Measurements from ENCODE around the gene TSPAN18. TPM values are rescaled to one million over a fixed set of nuclear protein-coding genes. Genes with fewer than 3 reads are reported as not detected.

The TSPAN18 gene
- total and polyA plus RNA-seq, 2 donors, result 2.2 to 2.6 TPM

DNA sequence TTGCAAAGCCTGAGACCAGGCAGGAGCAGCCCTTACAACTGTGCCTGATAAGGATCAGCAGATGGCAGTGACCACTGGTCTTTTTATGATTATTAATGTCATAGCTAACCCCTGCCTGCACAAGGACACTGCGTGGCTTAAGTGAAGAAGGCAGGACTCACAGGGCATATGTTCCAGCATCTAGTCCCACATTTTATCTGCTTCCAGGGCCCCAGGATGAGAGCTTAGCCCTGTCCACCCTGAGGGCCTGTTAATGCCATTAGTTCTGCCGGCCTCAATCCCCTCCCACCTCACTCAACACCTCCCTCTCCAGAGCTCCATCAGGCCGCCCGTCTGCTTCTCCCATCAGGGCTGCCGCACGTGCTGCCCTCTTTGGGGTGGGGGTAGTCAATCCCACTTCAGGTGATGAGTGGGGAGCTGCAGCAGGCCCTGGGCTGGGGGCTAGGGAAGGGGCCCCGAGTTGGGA is 33.1 kb upstream of the TSPAN18 start:
- no peak overlapping the region for H3K27ac ChIP-seq (ENCODE audit: low read depth in 1 of 2, low read length in 1 of 2)
- H3K4me3 ChIP-seq (ENCODE audit: low read length in 2 of 2), result no peak overlapping the region
- no peaks in the 10 kb centered on the region for H3K36me3 ChIP-seq (ENCODE audit: control insufficient read depth in 2 of 2, insufficient read depth in 2 of 2, low read length in 1 of 2)
- H3K27me3 ChIP-seq (ENCODE audit: control insufficient read depth in 2 of 2, insufficient read depth in 1 of 2, low read length in 1 of 2), result no peaks in the 10 kb centered on the region
- DNase-seq (ENCODE audit: low read depth in 6 of 9, low spot score in 9 of 9), result no peak
- no peaks in the 10 kb centered on the region for H3K9me3 ChIP-seq (ENCODE audit: control insufficient read depth in 2 of 2, insufficient read depth in 1 of 2, low read length in 1 of 2)
- WGBS, result 96% methylated on average over 7 of the region's 7 CpGs
- H3K4me1 ChIP-seq (ENCODE audit: control insufficient read depth in 2 of 2, insufficient read depth in 2 of 2, low read length in 2 of 2), result no peaks in the 10 kb centered on the region

DNA sequence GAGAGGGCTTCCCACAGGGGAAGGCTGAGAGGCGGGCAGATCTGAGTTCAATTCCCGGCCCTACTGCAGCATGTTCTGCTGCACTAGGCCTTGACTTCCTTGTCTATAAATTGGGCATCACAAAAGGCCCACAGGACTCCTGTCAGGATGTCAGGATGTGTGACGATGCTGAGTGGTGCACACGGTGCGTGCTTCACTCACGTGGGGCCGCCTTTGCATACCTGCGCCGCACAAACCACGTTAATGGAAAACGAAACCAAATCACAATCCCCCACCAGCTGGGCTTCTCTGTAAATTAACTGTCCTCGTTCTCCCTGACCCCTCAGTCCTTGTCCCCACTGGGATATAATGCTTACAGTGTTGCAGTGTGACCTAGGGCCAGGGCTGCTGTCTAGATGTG is 32.3 kb upstream of the TSPAN18 start:
- Histone ChIP-seq H3K4me3 (ENCODE audit: low read length in 2 of 2) (no peak overlapping the region), H3K9me3 (ENCODE audit: control insufficient read depth in 2 of 2, insufficient read depth in 1 of 2, low read length in 1 of 2) (no peaks in the 10 kb centered on the region), H3K27ac (ENCODE audit: low read depth in 1 of 2, low read length in 1 of 2) (no peak overlapping the region), H3K36me3 (ENCODE audit: control insufficient read depth in 2 of 2, insufficient read depth in 2 of 2, low read length in 1 of 2) (no peaks in the 10 kb centered on the region), H3K4me1 (ENCODE audit: control insufficient read depth in 2 of 2, insufficient read depth in 2 of 2, low read length in 2 of 2) (no peaks in the 10 kb centered on the region), H3K27me3 (ENCODE audit: control insufficient read depth in 2 of 2, insufficient read depth in 1 of 2, low read length in 1 of 2) (no peaks in the 10 kb centered on the region)
- DNase-seq (ENCODE audit: low read depth in 6 of 9, low spot score in 9 of 9), result no peak
- WGBS, result 85% methylated on average over 12 of the region's 12 CpGs

DNA sequence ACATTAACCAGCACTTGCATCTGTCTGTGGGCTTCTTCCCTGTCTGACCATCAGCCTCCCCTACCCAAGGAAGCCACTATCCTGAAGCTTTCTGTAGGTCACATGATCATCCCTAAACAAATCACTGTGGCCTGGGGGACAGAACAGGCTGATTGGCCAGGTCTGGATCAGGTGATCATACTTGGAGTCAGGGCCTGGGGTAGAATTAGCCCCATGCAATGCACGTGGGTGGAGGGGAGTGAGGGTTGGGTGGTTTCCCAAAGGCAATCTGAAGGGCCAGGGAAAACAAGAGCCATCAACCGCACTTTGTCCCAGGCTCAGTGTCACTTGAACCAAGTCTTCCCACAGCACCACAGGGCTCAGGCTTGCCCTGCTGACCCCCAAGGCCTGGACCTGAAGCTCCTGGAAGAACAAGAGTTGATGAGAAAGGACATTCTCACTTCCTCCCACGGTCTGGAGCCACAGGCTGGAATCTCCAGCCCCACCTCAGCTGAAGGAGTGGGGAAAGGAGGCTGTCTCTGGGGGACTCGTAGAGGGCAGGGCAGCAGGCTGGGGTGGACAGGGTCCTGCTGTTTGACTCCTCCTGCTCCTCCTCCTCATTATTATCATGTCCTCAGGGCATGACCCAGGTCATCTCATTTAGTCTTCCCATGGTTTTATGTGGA is 31.5 kb upstream of the TSPAN18 start:
- Histone ChIP-seq H3K27me3 (ENCODE audit: control insufficient read depth in 2 of 2, insufficient read depth in 1 of 2, low read length in 1 of 2) (no peaks in the 10 kb centered on the region), H3K4me1 (ENCODE audit: control insufficient read depth in 2 of 2, insufficient read depth in 2 of 2, low read length in 2 of 2) (no peaks in the 10 kb centered on the region), H3K9me3 (ENCODE audit: control insufficient read depth in 2 of 2, insufficient read depth in 1 of 2, low read length in 1 of 2) (no peaks in the 10 kb centered on the region), H3K4me3 (ENCODE audit: low read length in 2 of 2) (no peak overlapping the region), H3K36me3 (ENCODE audit: control insufficient read depth in 2 of 2, insufficient read depth in 2 of 2, low read length in 1 of 2) (no peaks in the 10 kb centered on the region), H3K27ac (ENCODE audit: low read depth in 1 of 2, low read length in 1 of 2) (no peak overlapping the region)
- DNase-seq (ENCODE audit: low read depth in 6 of 9, low spot score in 9 of 9), result no peak
- WGBS, result 90% methylated on average over 4 of the region's 4 CpGs

DNA sequence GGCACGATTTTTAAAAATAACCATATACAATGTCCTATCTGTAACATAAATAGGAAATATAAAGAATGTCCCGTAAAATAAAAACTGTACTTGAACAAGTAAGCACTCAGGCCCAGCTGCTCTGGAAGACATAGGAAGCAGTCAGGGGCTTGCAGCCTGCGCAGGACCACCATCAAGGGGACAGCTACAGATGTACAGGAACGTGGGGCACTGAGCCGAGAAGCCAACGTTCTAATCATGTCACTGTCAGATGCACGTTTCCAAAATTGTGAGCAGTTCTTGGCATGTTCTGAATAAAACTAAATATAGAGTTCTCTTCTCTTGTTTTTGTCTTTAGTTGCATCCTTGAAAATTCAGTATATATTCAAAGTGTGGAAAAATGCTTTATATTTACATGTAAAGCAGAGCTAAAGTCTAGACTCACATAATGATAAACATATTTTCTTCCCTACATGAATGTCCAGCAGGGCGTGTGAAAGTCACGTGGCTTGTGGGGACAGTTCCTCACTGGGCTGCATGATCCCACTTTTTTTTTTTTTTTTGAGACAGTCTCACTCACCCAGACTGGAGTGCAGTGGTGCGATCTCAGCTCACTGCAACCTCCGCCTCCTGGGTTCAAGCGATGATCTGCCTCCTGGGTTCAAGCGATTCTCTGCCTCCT is 28.4 kb upstream of the TSPAN18 start:
- H3K27me3 ChIP-seq (ENCODE audit: control insufficient read depth in 2 of 2, insufficient read depth in 1 of 2, low read length in 1 of 2), result peaks cover 0 to 7% of the 10 kb centered on the region in 2 donors
- no peak overlapping the region for H3K27ac ChIP-seq (ENCODE audit: low read depth in 1 of 2, low read length in 1 of 2)
- 96% methylated on average over 13 of the region's 13 CpGs for WGBS
- no peaks in the 10 kb centered on the region for H3K9me3 ChIP-seq (ENCODE audit: control insufficient read depth in 2 of 2, insufficient read depth in 1 of 2, low read length in 1 of 2)
- H3K4me1 ChIP-seq (ENCODE audit: control insufficient read depth in 2 of 2, insufficient read depth in 2 of 2, low read length in 2 of 2), result no peaks in the 10 kb centered on the region
- no peak overlapping the region for H3K4me3 ChIP-seq (ENCODE audit: low read length in 2 of 2)
- H3K36me3 ChIP-seq (ENCODE audit: control insufficient read depth in 2 of 2, insufficient read depth in 2 of 2, low read length in 1 of 2), result no peaks in the 10 kb centered on the region
- DNase-seq (ENCODE audit: low read depth in 6 of 9, low spot score in 9 of 9), result no peak

DNA sequence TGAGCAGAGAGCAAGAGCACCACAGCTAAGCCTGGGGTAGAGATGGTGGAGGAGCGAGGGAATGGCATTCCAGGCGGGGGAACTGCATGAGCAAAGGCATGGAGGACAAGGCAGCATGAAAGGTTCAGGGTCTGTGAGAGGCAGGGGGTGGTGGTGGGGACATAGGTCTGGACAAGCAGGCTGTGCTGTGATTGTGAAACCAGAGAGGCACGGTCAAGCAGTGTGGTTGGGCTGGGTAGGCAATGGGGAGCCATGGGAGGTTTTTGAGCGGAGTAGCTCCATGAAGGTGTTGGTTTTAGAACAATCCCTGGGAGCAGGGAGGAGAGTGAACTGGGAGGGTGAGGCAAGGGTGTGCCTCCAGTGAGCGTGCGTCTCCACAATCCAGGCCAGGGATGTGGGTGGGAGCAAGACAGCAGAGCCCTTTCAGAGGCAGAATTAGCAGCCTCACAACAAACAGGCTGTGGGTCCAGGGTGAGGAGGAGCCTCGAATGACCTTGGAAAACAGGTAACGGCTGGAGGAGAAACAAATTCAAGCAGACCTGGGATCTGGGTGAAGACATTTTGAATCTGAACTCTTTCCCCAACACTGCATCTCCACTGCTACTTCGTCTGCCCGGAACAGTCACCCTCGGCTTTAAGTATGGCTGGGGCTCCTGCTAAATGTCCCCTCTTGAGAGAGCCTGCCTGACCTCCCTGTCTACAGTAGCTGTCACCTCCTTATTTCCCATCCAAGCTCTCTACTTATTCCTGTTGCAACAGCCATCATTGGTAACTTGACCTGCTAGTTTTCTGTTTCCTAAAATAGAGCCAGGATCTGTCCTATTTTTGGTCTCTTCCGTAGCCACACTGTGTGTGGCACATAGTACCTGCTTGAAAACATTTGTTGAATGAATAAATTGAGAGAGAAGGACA is 27.0 kb upstream of the TSPAN18 start:
- no peak overlapping the region for H3K27ac ChIP-seq (ENCODE audit: low read depth in 1 of 2, low read length in 1 of 2)
- WGBS, result 93% methylated on average over 12 of the region's 12 CpGs
- no peak overlapping the region for H3K4me3 ChIP-seq (ENCODE audit: low read length in 2 of 2)
- peaks cover 0 to 7% of the 10 kb centered on the region in 2 donors for H3K27me3 ChIP-seq (ENCODE audit: control insufficient read depth in 2 of 2, insufficient read depth in 1 of 2, low read length in 1 of 2)
- DNase-seq (ENCODE audit: low read depth in 6 of 9, low spot score in 9 of 9), result no peak
- no peaks in the 10 kb centered on the region for H3K9me3 ChIP-seq (ENCODE audit: control insufficient read depth in 2 of 2, insufficient read depth in 1 of 2, low read length in 1 of 2)
- H3K4me1 ChIP-seq (ENCODE audit: control insufficient read depth in 2 of 2, insufficient read depth in 2 of 2, low read length in 2 of 2), result no peaks in the 10 kb centered on the region
- H3K36me3 ChIP-seq (ENCODE audit: control insufficient read depth in 2 of 2, insufficient read depth in 2 of 2, low read length in 1 of 2), result no peaks in the 10 kb centered on the region

DNA sequence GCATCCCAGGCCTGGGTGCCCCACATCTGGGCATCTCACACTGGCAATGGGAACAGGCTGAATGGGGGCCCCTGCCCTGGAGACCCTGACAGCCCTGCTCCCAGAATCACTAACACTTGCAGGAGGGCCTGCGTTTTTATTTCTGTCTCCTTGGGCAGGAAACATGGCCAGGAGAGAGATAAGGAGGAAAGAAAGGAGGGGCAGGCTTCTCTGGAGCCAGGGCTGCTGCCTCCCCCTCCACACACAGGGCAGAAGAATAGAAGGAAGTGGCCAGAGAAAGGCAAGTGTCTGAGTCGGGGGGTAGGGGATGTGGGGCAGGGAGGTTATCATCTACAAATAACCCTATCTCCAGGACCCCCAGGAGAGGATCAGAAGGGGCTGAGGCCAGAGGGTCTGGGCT is 25.5 kb upstream of the TSPAN18 start:
- Histone ChIP-seq H3K27me3 (ENCODE audit: control insufficient read depth in 2 of 2, insufficient read depth in 1 of 2, low read length in 1 of 2) (peaks cover 0 to 7% of the 10 kb centered on the region in 2 donors), H3K36me3 (ENCODE audit: control insufficient read depth in 2 of 2, insufficient read depth in 2 of 2, low read length in 1 of 2) (no peaks in the 10 kb centered on the region), H3K4me1 (ENCODE audit: control insufficient read depth in 2 of 2, insufficient read depth in 2 of 2, low read length in 2 of 2) (no peaks in the 10 kb centered on the region), H3K27ac (ENCODE audit: low read depth in 1 of 2, low read length in 1 of 2) (no peak overlapping the region), H3K9me3 (ENCODE audit: control insufficient read depth in 2 of 2, insufficient read depth in 1 of 2, low read length in 1 of 2) (no peaks in the 10 kb centered on the region), H3K4me3 (ENCODE audit: low read length in 2 of 2) (no peak overlapping the region)
- DNase-seq (ENCODE audit: low read depth in 6 of 9, low spot score in 9 of 9), result no peak
- 11% methylated on average over 2 of the region's 2 CpGs for WGBS

DNA sequence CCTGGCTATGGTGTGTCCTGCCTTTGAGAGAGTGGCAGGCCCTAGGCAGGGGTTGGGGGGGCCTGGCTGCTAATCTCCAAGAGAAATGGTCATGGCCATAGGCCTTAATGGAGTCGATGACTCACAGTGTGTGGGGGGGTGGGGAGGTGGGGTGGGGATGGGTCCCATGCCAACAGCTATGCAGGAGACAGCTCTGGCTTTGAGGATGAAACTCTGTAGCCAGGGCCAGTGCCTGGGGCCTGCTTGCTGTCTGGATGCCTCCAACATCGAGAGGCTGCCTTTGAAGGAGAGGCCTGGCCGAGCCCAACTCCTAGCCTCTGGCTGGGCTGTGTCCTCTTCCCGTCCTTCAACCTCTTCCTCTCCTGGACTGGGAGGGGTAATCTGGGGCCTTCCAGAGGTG is 23.9 kb upstream of the TSPAN18 start:
- WGBS, result 95% methylated on average over 4 of the region's 4 CpGs
- peaks cover 0 to 7% of the 10 kb centered on the region in 2 donors for H3K27me3 ChIP-seq (ENCODE audit: control insufficient read depth in 2 of 2, insufficient read depth in 1 of 2, low read length in 1 of 2)
- H3K4me1 ChIP-seq (ENCODE audit: control insufficient read depth in 2 of 2, insufficient read depth in 2 of 2, low read length in 2 of 2), result no peaks in the 10 kb centered on the region
- no peak overlapping the region for H3K27ac ChIP-seq (ENCODE audit: low read depth in 1 of 2, low read length in 1 of 2)
- DNase-seq (ENCODE audit: low read depth in 6 of 9, low spot score in 9 of 9), result no peak
- H3K36me3 ChIP-seq (ENCODE audit: control insufficient read depth in 2 of 2, insufficient read depth in 2 of 2, low read length in 1 of 2), result no peaks in the 10 kb centered on the region
- no peak overlapping the region for H3K4me3 ChIP-seq (ENCODE audit: low read length in 2 of 2)
- no peaks in the 10 kb centered on the region for H3K9me3 ChIP-seq (ENCODE audit: control insufficient read depth in 2 of 2, insufficient read depth in 1 of 2, low read length in 1 of 2)

DNA sequence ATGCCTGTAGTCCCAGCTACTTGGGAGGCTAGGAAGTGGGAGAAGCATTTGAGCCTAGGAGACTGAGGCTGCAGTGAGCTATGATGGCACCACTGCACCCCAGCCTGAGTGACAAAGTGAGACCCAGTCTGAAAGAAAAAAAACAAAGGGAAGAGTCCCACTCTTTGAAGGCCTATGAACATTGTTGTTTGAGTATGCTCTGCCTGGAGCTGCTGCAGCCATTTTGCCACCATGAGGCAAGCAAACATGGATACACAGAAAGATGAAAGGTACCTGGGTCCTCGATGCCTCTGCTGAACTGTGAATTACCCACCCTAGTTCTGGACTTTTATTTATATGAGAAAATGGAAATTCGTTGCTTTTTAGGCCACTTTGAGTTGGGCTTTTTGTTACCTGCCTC is 19.7 kb upstream of the TSPAN18 start:
- no peak overlapping the region for H3K4me3 ChIP-seq (ENCODE audit: low read length in 2 of 2)
- no peaks in the 10 kb centered on the region for H3K36me3 ChIP-seq (ENCODE audit: control insufficient read depth in 2 of 2, insufficient read depth in 2 of 2, low read length in 1 of 2)
- H3K27me3 ChIP-seq (ENCODE audit: control insufficient read depth in 2 of 2, insufficient read depth in 1 of 2, low read length in 1 of 2), result peaks cover 0 to 4% of the 10 kb centered on the region in 2 donors
- no peak for DNase-seq (ENCODE audit: low read depth in 6 of 9, low spot score in 9 of 9)
- WGBS, result 94% methylated on average over 2 of the region's 2 CpGs
- H3K9me3 ChIP-seq (ENCODE audit: control insufficient read depth in 2 of 2, insufficient read depth in 1 of 2, low read length in 1 of 2), result peaks cover 0 to 5% of the 10 kb centered on the region in 2 donors
- H3K4me1 ChIP-seq (ENCODE audit: control insufficient read depth in 2 of 2, insufficient read depth in 2 of 2, low read length in 2 of 2), result no peaks in the 10 kb centered on the region
- H3K27ac ChIP-seq (ENCODE audit: low read depth in 1 of 2, low read length in 1 of 2), result no peak overlapping the region

DNA sequence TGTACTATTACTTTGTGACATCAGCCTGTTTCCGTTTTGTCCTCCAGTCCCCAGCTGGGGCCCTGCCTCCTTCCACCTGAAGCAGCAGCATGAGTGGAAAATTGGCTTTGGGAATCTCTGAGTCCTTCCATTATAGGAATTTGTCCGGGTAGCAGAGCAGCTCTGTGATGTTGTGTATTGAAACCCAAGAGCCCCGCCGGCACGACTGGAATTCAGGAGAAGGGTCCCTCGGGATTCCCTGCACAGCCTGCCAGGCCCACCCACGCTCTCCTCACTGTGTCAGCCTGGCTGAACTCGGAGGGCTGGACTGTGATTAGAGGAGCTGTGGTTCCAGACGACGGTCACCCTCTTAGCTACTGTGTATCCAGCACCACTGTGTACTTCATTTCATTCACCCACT is 18.8 kb upstream of the TSPAN18 start:
- Histone ChIP-seq H3K36me3 (ENCODE audit: control insufficient read depth in 2 of 2, insufficient read depth in 2 of 2, low read length in 1 of 2) (no peaks in the 10 kb centered on the region), H3K27ac (ENCODE audit: low read depth in 1 of 2, low read length in 1 of 2) (no peak overlapping the region), H3K4me3 (ENCODE audit: low read length in 2 of 2) (no peak overlapping the region), H3K27me3 (ENCODE audit: control insufficient read depth in 2 of 2, insufficient read depth in 1 of 2, low read length in 1 of 2) (peaks cover 0 to 5% of the 10 kb centered on the region in 2 donors), H3K4me1 (ENCODE audit: control insufficient read depth in 2 of 2, insufficient read depth in 2 of 2, low read length in 2 of 2) (no peaks in the 10 kb centered on the region), H3K9me3 (ENCODE audit: control insufficient read depth in 2 of 2, insufficient read depth in 1 of 2, low read length in 1 of 2) (peaks cover 0 to 5% of the 10 kb centered on the region in 2 donors)
- DNase-seq (ENCODE audit: low read depth in 6 of 9, low spot score in 9 of 9), result no peak
- WGBS, result 83% methylated on average over 10 of the region's 10 CpGs

All from thymus (tissue), 11 donors.